HL-60 (cell line): ENCODE results near the gene IRF6.
A peak's percentile ranks its signal among the peaks of the same experiment; 100 is the strongest.

Experiments used
- DNase-seq, 2 experiments: peaks; one replicate each; pipeline ENCODE4 v3.0.0-alpha.2; 2010 to 2020; ENCODE audit warnings: low read depth in 1 of 2, low spot score in 1 of 2
- H3K27ac ChIP-seq: fragments of 250-450 bp; sonication (Bioruptor Pico); replicated peaks from 2 replicates; pipeline ENCODE4 v1.5.1; 2020; ENCODE audit warnings: mild to moderate bottlenecking, moderate library complexity
- H3K27me3 ChIP-seq: fragments of 250-450 bp; sonication (Bioruptor Pico); 2 replicates; pipeline ENCODE4 v1.5.1; 2021; ENCODE audit warnings: mild to moderate bottlenecking, moderate library complexity; ENCODE audit not compliant: insufficient read depth, poor library complexity, severe bottlenecking
- H3K4me3 ChIP-seq: replicated peaks from 2 replicates; pipeline ENCODE4 v1.5.1; 2011; ENCODE audit warnings: mild to moderate bottlenecking, control low read depth, low read length; ENCODE audit not compliant: insufficient read depth
- GABPA ChIP-seq: IDR thresholded peaks from 2 replicates; pipeline ENCODE4 v1.6.1; 2012; ENCODE audit warnings: low read depth
- POLR2AphosphoS5 ChIP-seq: IDR thresholded peaks from 2 replicates; pipeline ENCODE4 v1.6.1; 2012; ENCODE audit warnings: low read depth
- REST ChIP-seq: IDR thresholded peaks from 2 replicates; pipeline ENCODE4 v1.6.1; 2012; ENCODE audit warnings: low read depth; ENCODE audit not compliant: insufficient replicate concordance
- SPI1 ChIP-seq: IDR thresholded peaks from 2 replicates; pipeline ENCODE4 v1.6.1; 2012; ENCODE audit warnings: low read depth, mild to moderate bottlenecking, borderline replicate concordance
- TF ChIP-seq, protein P1 (sequence below): IDR thresholded peaks from one replicate; pipeline ENCODE4 v1.5.1; 2011; ENCODE audit warnings: low read length, control low read depth, inconsistent platforms; ENCODE audit not compliant: insufficient read depth

The IRF6 gene

DNA sequence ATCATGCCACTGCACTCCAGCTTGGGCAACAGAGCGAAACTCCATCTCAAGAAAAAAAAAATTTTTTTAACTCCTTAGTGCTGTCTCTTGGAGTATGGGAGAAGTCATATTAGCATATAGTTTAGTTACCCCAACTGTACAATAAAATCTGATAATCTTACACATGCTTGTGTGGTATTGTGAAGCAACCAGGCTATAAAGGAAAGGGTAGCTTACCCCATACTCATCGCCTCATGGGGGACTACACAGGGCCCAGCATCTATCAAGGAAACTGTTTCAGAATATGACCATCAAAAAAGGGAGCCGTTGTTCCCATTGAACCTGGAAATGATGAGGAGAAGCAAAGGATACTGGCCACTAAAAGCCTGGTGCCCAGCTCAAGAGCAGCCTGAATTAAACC lies 53.1 kb downstream of the IRF6 start:
- Histone ChIP-seq H3K27ac (no peak overlapping the region), H3K4me3 (no peak overlapping the region), H3K27me3 (no peaks in the 10 kb centered on the region)
- TF ChIP-seq, protein P1, sequence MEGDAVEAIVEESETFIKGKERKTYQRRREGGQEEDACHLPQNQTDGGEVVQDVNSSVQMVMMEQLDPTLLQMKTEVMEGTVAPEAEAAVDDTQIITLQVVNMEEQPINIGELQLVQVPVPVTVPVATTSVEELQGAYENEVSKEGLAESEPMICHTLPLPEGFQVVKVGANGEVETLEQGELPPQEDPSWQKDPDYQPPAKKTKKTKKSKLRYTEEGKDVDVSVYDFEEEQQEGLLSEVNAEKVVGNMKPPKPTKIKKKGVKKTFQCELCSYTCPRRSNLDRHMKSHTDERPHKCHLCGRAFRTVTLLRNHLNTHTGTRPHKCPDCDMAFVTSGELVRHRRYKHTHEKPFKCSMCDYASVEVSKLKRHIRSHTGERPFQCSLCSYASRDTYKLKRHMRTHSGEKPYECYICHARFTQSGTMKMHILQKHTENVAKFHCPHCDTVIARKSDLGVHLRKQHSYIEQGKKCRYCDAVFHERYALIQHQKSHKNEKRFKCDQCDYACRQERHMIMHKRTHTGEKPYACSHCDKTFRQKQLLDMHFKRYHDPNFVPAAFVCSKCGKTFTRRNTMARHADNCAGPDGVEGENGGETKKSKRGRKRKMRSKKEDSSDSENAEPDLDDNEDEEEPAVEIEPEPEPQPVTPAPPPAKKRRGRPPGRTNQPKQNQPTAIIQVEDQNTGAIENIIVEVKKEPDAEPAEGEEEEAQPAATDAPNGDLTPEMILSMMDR: no peak
- TF ChIP-seq GABPA: no peak
- no peak for TF ChIP-seq POLR2AphosphoS5
- no peak for TF ChIP-seq SPI1
- no peak for TF ChIP-seq REST
- DNase-seq: no peak

GRCh38 chr1:209751627-209752231 lies 54.2 kb downstream of the IRF6 start:
- H3K4me3 ChIP-seq: no peak overlapping the region
- no peak for DNase-seq
- H3K27ac ChIP-seq: peak overlapping the region; percentile 14; the same call in 1 of the 2 replicates
- no peak for TF ChIP-seq REST
- TF ChIP-seq, protein P1: no peak
- no peak for TF ChIP-seq POLR2AphosphoS5
- no peak for TF ChIP-seq GABPA
- no peak for TF ChIP-seq SPI1
- no peaks in the 10 kb centered on the region for H3K27me3 ChIP-seq

DNA sequence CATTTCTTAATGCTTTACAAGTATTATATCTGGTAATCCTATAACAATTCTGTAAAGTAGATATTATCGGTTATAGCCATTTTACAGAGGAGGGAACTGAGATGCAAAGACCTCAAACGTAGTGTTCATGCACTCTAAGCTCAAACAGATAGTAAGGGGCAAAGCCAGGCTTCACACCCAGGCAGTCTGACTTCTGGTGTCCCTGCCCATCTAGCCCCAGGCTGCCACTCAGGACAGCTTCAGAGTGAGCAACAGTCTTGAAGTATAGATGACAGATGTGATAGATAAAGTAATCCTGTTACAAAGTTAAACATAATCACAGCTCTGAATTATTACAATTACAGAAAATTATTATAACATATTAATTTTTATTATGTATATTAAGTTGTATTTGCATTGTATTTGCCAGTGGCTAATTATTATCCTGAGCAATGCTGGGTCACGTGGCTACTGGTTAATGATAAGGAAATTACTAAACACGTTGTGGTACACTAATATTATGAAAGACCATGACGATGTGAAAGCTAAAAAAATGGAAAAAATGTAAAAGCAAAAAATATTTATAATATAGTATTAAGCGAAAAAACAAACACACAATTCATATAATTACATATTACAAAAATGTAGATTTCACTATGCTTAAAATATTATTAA lies 56.1 kb downstream of the IRF6 start:
- Histone ChIP-seq H3K4me3 (no peak overlapping the region), H3K27ac (no peak overlapping the region; the same call in 1 of the 2 replicates), H3K27me3 (no peaks in the 10 kb centered on the region)
- DNase-seq: peak in 1 of 2 experiments; percentile 44
- TF ChIP-seq GABPA: no peak
- TF ChIP-seq, protein P1: no peak
- no peak for TF ChIP-seq REST
- TF ChIP-seq SPI1: no peak
- TF ChIP-seq POLR2AphosphoS5: no peak
